HG03575 (cell line): ENCODE measurements around the gene BHLHA15.
A peak's percentile ranks its signal among the peaks of the same experiment; 100 is the strongest.

ENCODE experiments used
- ATAC-seq: cut with Tn5 transposase; IDR thresholded peaks from one replicate; pipeline ENCODE4 v1.9.1; 2021; ENCODE audit not compliant: unreplicated experiment, insufficient number of reproducible peaks, low FRiP score; ENCODE audit errors: extremely low read depth

Gene BHLHA15

DNA sequence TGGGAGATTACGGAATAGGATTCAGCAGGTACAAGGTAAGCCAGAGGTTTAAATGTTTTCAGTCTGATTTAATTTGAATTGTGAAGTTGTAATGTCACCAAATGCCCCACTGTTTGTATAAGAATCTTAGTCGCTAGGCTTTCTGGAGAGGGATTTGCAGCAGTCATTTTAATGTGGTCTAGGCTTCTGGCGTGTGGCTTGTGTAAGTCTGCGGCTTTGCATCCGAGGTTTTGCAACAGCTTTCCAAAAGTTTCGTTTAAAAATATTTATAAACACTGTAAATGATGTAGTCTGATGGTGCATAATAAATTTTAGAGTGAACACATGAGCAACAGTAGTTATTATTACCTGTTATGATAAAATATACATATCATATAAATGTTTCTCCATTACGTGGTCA is 26.1 kb upstream of the BHLHA15 start:
- no peak for ATAC-seq

DNA sequence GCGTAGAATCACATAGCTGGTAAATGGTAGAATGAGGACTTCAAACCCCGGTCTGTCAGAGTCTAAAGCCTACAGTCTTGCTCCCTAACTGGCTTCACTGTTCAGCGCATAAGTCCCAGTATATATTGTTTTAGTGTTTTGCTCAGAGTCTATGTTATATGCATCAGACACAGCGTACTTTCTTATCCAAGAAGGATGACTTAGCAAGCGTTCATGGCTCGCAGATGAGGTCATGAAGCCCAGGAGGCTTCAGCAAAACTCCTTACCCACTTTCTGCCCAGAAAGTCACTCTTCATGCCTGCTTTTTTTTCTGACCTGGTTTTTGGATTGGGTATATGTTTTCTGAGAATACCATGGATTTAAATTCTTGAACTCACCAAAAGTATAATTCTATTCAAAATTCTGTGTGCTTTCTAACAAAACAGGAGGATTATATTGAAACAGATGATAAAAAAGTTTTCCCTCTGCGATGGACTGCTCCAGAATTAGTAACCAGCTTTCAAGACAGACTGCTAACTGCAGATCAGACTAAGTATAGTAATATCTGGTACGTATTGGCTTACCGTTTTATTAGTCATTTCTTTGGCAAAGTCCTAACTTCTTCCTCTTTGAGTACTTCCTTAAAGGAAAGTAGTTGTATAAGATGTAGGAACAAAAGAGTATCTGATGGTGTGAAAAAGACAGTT is 24.6 kb upstream of the BHLHA15 start:
- no peak for ATAC-seq

DNA sequence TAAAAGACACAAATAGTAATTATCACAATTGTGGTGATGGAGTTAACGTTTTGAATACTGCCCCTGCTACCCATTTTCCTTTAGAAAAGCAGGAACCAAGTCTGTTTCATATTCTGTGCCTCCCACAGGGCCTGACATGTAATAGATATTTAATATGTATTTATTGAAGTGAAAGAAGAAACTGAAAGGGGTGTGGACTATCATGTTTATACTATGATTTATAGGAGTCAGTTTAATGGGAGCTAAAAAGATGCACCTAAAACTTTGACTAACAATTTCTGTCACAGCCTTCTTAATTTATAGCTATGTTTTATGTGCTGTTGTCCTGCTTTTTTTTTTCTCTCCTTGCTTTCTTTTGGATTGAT is 24.1 kb upstream of the BHLHA15 start:
- ATAC-seq = no peak

DNA sequence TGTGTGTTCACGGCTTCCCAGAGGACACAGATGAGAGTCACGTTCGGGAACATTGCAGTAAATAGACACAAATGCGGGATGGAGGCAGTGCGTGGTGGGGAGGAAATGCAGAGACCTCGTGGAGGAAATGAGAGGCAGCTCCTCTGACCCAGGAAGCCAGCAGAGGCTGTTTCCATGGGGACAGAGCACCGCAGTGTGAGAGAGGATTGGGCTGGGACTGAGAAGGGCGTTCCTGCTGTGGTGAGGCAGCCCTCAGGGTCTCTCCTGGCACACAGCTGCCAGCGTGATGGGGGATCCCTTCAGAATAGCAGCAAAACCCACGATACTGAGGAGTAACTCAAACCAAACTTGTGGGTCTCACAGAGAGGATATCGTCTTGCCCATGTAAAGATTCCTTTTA is 21.7 kb upstream of the BHLHA15 start:
- ATAC-seq = no peak

DNA sequence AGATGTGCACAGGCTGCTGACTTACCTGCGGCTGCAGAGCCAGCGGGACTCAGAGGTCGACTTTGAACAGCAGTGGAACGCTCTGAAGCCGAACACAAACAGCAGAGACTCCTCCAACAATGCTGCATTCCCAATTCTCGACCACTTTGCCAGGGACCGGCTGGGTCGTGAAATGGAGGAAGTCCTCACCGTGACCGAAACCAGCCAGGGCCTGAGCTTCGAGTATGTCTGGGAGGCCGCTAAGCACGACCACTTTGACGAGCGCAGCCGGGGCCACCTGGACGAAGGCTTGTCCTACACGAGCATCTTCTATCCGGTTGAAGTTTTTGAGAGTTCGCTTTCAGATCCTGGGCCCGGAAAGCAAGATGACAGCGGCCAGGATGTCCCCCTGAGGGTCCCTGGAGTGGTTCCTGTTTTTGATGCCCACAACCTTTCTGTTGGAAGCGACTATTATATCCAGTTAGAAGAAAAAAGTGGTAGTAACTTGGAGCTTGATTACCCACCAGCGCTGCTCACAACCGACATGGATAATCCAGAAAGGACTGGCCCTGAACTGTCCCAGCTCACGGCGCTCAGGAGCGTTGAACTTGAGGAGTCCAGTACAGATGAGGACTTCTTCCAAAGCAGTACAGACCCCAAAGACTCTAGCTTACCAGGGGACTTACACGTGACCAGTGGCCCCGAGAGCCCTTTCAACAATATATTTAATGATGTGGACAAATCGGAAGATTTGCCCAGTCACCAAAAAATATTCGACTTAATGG is 19.4 kb upstream of the BHLHA15 start:
- no peak for ATAC-seq

DNA sequence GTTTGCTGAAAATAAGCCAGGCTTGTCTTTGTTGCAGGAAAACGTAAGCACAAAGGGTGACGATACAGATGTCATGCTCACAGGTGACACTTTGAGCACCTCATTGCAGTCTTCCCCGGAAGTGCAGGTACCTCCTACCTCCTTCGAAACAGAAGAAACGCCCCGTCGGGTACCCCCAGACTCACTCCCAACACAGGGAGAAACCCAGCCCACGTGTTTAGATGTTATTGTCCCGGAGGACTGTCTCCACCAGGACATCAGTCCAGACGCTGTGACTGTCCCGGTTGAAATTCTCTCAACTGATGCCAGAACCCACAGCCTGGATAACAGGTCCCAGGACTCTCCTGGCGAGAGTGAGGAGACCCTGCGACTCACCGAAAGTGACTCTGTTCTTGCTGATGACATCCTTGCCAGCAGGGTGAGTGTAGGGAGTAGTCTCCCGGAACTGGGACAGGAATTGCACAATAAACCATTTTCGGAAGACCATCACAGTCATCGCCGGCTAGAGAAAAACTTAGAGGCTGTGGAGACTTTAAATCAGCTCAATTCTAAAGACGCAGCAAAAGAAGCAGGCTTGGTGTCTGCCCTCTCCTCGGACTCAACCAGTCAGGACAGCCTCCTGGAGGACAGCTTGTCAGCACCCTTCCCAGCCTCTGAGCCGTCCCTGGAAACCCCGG is 18.3 kb upstream of the BHLHA15 start:
- ATAC-seq = no peak

DNA sequence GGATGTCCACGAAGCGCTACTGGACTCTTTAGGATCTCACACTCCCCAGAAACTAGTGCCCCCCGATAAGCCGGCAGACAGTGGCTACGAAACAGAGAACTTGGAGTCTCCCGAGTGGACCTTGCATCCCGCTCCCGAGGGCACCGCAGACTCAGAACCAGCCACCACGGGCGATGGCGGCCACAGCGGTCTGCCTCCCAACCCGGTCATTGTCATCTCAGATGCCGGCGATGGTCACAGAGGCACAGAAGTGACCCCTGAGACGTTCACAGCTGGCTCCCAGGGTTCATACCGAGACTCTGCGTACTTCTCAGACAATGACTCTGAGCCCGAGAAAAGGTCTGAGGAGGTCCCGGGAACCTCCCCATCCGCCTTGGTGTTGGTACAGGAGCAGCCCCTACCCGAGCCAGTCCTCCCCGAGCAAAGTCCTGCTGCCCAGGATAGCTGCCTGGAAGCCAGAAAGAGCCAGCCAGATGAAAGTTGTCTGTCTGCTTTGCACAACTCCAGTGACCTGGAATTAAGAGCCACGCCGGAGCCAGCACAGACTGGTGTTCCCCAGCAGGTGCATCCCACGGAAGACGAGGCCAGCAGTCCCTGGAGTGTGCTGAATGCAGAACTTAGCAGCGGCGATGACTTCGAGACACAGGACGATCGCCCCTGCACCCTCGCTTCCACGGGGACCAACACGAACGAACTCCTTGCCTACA is 17.6 kb upstream of the BHLHA15 start:
- no peak for ATAC-seq

DNA sequence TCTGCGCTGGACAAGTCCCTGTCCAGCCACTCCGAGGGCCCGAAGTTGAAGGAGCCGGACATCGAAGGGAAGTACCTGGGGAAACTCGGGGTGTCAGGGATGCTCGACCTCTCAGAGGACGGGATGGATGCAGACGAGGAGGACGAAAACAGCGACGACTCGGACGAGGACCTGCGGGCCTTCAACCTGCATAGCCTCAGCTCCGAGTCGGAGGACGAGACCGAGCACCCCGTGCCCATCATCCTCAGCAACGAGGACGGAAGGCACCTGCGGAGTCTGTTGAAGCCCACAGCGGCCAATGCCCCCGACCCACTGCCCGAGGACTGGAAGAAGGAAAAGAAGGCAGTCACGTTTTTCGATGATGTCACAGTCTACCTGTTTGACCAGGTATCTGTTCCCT is 17.1 kb upstream of the BHLHA15 start:
- no peak for ATAC-seq

DNA sequence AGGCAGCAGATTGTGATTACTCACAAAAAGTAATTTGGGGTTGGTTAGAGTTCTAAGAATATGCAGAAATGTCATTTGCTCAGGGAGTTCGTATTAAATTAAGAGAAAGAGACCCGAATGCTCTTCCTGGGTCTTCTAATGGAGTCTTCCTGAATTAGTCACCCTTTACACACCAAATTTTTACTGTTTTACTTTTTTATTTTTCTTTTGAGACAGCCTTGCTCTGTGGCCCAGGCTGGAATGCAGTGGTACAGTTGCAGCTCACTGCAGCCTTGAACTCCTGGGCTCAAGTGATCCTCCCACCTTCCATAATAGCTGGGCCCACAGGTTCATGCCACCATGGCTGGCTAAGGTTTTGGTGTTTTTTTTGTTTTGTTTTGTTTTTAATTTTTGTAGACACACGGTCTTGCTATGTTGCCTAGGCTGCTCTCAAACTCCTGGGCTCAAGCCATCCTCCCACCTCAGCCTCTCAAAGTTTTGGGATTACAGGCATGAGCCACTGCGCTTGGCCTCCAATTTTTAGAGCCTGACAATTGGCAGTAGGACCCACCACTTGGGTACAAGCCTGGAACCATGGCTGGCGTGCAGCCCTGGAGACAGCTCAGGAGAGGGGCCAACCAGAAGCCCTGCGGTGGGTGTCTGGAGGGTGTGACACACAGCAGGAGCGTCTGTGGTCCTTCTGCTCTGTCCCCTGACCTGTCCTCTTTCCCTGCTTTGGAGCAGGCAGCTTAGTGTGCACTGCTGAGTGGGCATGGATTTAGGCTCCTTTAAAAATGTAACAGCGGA is 16.4 kb upstream of the BHLHA15 start:
- ATAC-seq = no peak

DNA sequence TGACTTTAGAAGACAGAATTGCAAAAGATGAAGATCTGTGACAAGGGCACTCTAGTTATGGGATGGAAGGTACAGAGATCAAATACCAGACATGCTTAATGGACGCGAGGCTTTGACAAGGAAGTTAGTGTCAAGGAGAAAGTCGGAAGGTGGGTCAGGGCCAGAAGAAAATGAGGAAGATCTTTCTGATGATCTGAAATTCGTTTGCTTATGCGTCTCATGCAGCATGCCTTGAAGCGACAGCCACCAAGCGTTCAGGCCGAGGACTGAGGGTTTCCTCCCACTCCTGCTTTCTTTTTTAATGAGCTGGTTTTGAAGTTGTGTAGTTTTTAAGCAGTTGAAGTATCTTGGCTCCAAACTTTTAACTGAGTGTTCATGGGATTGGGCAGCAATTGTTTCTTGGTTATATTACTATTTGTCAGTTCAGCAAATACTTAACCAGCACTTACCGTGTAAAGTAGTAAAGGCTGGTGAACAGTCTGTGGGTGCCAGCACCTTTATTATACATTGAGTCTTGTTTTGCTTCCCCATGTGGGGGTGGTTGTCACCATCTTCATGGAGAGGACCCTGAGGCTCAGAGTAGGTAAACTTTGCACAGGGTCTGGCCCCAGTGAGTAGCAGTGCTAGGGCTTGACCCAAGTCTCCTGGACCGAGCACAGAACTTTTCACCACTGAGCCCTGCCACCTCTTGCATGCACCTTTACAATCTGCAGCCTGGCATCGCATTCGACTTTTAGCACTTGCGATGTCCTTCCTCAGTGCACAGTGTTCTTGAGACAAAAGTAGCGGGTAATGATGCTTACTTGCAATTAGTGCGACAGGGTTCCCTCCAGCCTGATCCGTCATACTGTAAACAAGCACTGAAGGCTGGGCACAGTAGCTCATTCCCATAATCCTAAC is 14.3 kb upstream of the BHLHA15 start:
- ATAC-seq = no peak

DNA sequence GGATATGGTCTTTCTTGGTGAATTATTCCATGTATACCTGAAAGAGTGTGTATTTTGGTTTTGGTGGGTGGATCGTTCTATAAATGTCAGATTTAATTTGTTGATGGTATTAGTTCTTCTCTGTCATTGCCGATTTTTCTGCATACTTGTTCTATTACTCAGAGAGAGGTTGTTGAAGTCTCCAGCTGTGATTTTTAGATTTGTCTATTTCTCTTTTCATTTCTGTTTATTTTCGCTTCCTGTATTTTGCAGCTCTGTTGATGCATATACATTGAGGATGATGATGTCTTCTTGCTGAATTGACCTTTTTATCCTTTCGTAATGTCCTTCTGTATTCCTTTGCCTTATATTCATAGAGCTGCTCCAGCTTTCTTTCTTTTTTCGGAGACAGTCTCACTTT is 12.1 kb upstream of the BHLHA15 start:
- ATAC-seq = no peak

DNA sequence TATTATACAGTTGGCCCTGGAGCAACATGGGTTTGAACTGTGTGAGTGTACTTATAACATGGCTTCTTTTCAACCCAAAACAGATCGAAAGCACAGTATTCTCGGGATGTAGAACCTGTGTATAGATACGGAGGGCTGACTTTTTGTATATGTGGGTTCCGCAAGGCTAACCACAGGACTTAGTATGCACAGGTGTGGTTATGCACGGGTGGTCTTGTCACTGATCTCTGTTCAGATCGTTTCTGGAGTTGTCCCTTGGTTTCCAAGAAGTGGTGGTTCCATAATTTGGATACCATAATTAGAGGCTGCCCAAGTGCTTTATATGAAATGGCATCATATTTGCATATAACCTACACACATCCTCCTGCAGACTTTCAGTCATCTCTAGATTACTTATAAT is 10.9 kb upstream of the BHLHA15 start:
- peak; percentile 33 for ATAC-seq

DNA sequence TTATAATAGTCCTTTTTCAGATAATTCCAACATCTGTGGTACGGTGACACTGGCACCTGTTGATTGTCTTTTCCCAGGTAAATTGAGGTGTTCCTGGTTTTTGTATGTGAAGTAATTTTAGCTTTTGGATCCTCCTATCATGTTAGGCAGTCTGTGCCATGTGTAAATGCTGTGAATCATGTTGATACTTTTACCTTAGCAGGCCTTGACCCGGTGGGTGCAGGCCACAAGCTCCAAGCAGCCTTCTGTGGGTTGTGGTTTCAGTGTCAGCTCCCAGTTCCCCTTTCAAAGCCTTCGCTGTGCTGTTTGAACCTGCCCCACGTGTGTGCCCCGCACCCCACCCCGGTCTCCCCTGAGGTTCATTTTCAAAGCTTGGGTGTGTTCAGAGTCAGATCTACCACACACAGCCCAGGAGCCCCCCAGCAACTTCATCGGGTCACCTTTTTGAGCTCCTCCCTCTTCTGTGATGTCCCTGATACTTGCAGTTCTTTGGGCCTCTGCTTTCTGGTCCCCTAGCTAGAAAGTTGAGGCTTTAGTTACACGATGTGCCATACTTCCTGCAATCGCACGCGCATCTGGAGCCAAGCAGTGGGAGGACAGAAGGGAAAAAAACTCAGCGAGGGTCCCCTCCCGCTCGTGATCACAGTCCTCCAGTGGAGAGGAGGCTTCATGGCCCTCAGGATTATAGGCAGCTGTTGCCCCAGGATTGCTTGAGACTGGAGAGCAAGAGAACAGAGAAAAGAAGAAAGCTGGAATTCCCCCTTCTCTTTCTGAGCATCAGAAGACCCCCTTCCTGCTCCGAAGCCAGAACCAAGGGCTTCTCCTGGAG is 8.7 kb upstream of the BHLHA15 start:
- peak; percentile 76 for ATAC-seq

DNA sequence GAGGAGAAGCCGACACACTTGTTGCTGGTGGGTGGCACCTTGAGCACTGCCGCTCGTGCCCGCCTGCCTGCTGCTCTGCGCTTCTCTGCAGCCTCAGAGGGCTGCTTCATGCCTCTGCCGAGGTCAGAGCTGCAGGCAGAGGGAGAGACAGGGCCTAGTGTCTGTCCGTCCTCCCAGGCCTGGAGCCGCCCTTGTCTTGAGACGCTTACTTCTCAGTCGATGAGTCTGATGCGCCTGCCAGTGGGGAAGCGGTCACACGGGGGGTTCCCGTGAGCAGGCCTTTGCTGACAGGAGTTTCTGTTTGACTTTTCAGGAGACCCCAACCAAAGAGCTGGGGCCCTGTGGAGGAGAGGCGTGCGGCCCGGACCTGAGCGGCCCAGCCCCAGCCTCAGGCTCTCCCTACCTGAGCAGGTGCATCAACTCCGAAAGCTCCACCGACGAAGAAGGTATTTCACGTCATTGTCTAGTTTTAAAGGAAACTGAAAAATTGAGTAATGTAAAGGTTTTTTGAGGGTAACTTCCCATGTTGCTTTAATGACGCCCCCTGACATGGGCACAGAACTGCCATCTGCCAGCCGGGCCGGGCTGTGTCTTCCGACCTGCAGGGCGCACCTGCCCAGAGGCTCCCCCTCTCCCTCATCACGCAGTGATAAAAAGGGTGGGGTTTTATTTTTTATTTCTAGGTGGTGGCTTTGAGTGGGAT is 7.8 kb upstream of the BHLHA15 start:
- ATAC-seq = no peak

DNA sequence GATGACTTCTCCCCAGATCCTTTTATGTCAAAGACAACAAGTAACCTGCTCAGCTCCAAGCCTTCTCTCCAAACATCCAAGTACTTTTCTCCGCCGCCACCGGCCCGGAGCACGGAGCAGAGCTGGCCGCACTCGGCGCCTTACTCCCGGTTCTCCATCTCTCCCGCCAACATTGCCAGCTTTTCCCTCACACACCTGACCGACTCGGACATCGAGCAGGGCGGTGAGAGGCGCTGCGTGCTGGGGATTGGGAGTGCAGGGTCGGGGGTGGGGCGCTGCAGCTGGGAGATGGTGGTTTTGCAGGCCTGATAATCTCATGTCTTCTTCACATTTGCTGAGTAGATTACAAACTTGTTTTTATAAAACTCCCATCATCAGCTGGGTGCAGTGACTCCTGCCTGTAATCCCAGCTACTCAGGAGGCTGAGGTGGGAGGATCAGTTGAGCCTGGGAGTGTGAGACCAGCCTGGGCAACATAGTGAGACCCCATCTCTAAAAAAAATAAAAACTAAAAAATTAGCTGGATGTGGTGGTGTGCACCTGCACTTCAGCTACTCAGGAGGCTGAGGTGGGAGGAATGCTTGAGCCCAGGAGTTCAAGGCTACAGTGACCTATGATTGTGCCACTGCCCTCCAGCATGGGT is 7.2 kb upstream of the BHLHA15 start:
- ATAC-seq = no peak

DNA sequence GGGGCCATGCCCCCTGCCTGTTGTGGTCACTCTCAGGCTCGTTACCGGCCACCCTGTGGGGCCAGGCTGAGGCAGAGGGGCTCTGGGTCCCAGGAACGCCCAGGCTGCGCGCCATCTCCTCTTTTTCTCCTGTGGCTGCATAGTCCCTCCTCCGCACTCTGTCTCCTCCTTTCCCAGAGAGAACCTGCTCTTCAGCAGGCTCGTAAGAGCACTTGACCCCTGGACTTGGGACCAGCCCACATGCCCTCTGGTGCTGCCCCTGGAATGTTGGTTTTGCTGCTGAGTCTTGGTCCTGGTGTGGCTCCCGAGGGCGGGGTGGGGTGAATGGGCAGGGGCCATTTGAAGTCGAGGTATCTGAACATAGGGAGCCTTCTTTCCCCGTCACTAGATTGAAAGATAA is 6.6 kb upstream of the BHLHA15 start:
- no peak for ATAC-seq
